Thoracic aorta (tissue), 2 donors: ENCODE data around the gene GPR85. TPM values are rescaled to one million over a fixed set of nuclear protein-coding genes. Genes with fewer than 3 reads are reported as not detected.

ENCODE experiments used
- ATAC-seq: fragments of 150-250 bp; one replicate; pipeline ENCODE4 v1.8.0; 2017; ENCODE audit warnings: low read depth; ENCODE audit not compliant: insufficient number of reproducible peaks, low FRiP score
- DNase-seq: peaks from one replicate; pipeline ENCODE4 v3.0.0-alpha.2; 2020; ENCODE audit warnings: low spot score
- H3K27ac ChIP-seq, 2 donors: fragments of 200-600 bp; sonication (generic); 1 replicate in 1 of 2; 2 replicates in 1 of 2; pipeline ENCODE4 v1.5.1; 2016; ENCODE audit warnings: mild to moderate bottlenecking in 2 of 2, moderate library complexity in 2 of 2
- H3K27me3 ChIP-seq: fragments of 200-600 bp; sonication (generic); replicated peaks from 2 replicates; pipeline ENCODE4 v1.6.0; 2016; ENCODE audit warnings: mild to moderate bottlenecking; ENCODE audit not compliant: insufficient read depth
- H3K36me3 ChIP-seq: fragments of 200-600 bp; sonication (generic); one replicate; pipeline ENCODE4 v1.5.1; 2016
- H3K4me1 ChIP-seq, 2 donors: fragments of 200-600 bp; sonication (generic); 1 replicate in 1 of 2; 2 replicates in 1 of 2; pipeline versions ENCODE4 v1.5.1 to v1.6.0; 2016; ENCODE audit warnings: low read depth in 2 of 2, mild to moderate bottlenecking in 1 of 2; ENCODE audit not compliant: control insufficient read depth in 1 of 2
- H3K4me3 ChIP-seq: fragments of 200-600 bp; sonication (generic); 2 replicates; pipeline ENCODE4 v1.5.1; 2016; ENCODE audit warnings: mild to moderate bottlenecking
- H3K9me3 ChIP-seq: fragments of 200-600 bp; sonication (generic); 2 replicates; pipeline ENCODE4 v1.5.1; 2016
- CTCF ChIP-seq: fragments of 200-600 bp; sonication (generic); IDR thresholded peaks from one replicate; pipeline ENCODE4 v1.5.1; 2019; ENCODE audit warnings: antibody characterized with exemption
- total RNA-seq, 2 donors: library from RNA; depleted of rRNA; stranded (reverse); fragments of >200 nt; gene quantifications; one replicate each; pipeline versions ENCODE4 v1.1.0 to v1.2.3, GENCODE V29; 2016

GPR85 gene
- total RNA-seq, 2 donors from 2014 or later: 0.68 to 1.3 TPM

GRCh38 chr7:113083816-113084495, 2.7 kb downstream of the GPR85 start:
- DNase-seq: no peak
- no peak for TF ChIP-seq CTCF
- ATAC-seq: no peak
- H3K4me1 ChIP-seq: peaks cover 0 to 7% of the 10 kb centered on the region in 2 donors
- no peak overlapping the region for H3K27ac ChIP-seq
- no peaks in the 10 kb centered on the region for H3K36me3 ChIP-seq
- H3K27me3 ChIP-seq: no peaks in the 10 kb centered on the region
- H3K9me3 ChIP-seq: no peaks in the 10 kb centered on the region
- no peak overlapping the region for H3K4me3 ChIP-seq

- no peak overlapping the region for H3K4me3 ChIP-seq
- no peak for TF ChIP-seq CTCF
- H3K9me3 ChIP-seq: no peaks in the 10 kb centered on the region
- H3K4me1 ChIP-seq: peaks cover 0 to 7% of the 10 kb centered on the region in 2 donors
- H3K27me3 ChIP-seq: no peaks in the 10 kb centered on the region
- no peaks in the 10 kb centered on the region for H3K36me3 ChIP-seq
- H3K27ac ChIP-seq: no peak overlapping the region
- no peak for ATAC-seq
- DNase-seq: no peak
These were observed 3.4 kb downstream of the GPR85 start for GRCh38 chr7:113083132-113083815.

GRCh38 chr7:113078331-113078730, 8.3 kb downstream of the GPR85 start:
- ATAC-seq (no peak), DNase-seq (no peak)
- Histone ChIP-seq H3K27me3 (no peaks in the 10 kb centered on the region), H3K27ac (no peak overlapping the region), H3K4me3 (no peak overlapping the region), H3K9me3 (no peaks in the 10 kb centered on the region), H3K36me3 (no peaks in the 10 kb centered on the region), H3K4me1 (no peaks in the 10 kb centered on the region)
- no peak for TF ChIP-seq CTCF

- Histone ChIP-seq H3K27ac (no peak overlapping the region), H3K9me3 (no peaks in the 10 kb centered on the region), H3K27me3 (no peaks in the 10 kb centered on the region), H3K4me3 (no peak overlapping the region), H3K4me1 (no peaks in the 10 kb centered on the region), H3K36me3 (no peaks in the 10 kb centered on the region)
- no peak for TF ChIP-seq CTCF
- ATAC-seq (no peak), DNase-seq (no peak)
These were observed 9.9 kb downstream of the GPR85 start for GRCh38 chr7:113076703-113077102.

GRCh38 chr7:113071465-113071864, 15.2 kb downstream of the GPR85 start:
- ATAC-seq (no peak), DNase-seq (no peak)
- H3K9me3 ChIP-seq: no peaks in the 10 kb centered on the region
- H3K36me3 ChIP-seq: no peaks in the 10 kb centered on the region
- no peak for TF ChIP-seq CTCF
- no peak overlapping the region for H3K27ac ChIP-seq
- no peaks in the 10 kb centered on the region for H3K27me3 ChIP-seq
- H3K4me3 ChIP-seq: no peak overlapping the region
- H3K4me1 ChIP-seq: no peaks in the 10 kb centered on the region
